Pulmonary artery endothelial cell (primary cell): Measurements from ENCODE around the gene TYW5. TPM values are rescaled to one million over a fixed set of nuclear protein-coding genes. Genes with fewer than 3 reads are reported as not detected.

Experiments used
- DNase-seq: peaks from one replicate; pipeline ENCODE4 v3.0.0-alpha.2; 2011; ENCODE audit warnings: low read depth, low spot score
- total RNA-seq: library from RNA; depleted of rRNA; stranded (reverse); fragments of >200 nt; gene quantifications from 2 replicates; pipeline ENCODE4 v1.2.3, GENCODE V29; 2014

Gene TYW5
- 4.8 and 6.8 TPM in 2 replicates for total RNA-seq

- peak; percentile 49 for DNase-seq
Observed at GRCh38 chr2:199955339-199956061, at the start of gene TYW5, which contains the start of gene MAIP1. Gene TYW5 (minus strand): TSS chr2:199955491. CDS start chr2:199955470, 21 bp downstream. Gene MAIP1 (plus strand): TSS chr2:199955582. CDS start chr2:199955799, 217 bp downstream.

- DNase-seq: no peak
Observed at GRCh38 chr2:200003444-200003843, 48.2 kb upstream of the TYW5 start.

GRCh38 chr2:200000444-200001163, 45.3 kb upstream of the TYW5 start:
- DNase-seq: no peak

- no peak for DNase-seq
Observed at GRCh38 chr2:199999166-199999565, 43.9 kb upstream of the TYW5 start.

- no peak for DNase-seq
Observed at GRCh38 chr2:199997296-199997695, 42.0 kb upstream of the TYW5 start.

- no peak for DNase-seq
Observed at GRCh38 chr2:199994896-199995295, 39.6 kb upstream of the TYW5 start.

GRCh38 chr2:199994371-199994770, 39.1 kb upstream of the TYW5 start:
- DNase-seq: no peak

GRCh38 chr2:199992296-199992695, 37.0 kb upstream of the TYW5 start:
- DNase-seq: no peak

- DNase-seq: no peak
Observed at GRCh38 chr2:199991691-199992090, 36.4 kb upstream of the TYW5 start.

- no peak for DNase-seq
Observed at GRCh38 chr2:199989822-199990221, 34.5 kb upstream of the TYW5 start.

- peak; percentile 61 for DNase-seq
Observed at GRCh38 chr2:199988151-199988550, 32.9 kb upstream of the TYW5 start.

GRCh38 chr2:199987586-199987985, 32.3 kb upstream of the TYW5 start:
- DNase-seq: no peak

GRCh38 chr2:199985625-199986207, 30.4 kb upstream of the TYW5 start:
- DNase-seq: no peak

GRCh38 chr2:199984755-199985154, 29.5 kb upstream of the TYW5 start:
- no peak for DNase-seq

GRCh38 chr2:199984159-199984558, 28.9 kb upstream of the TYW5 start:
- DNase-seq: no peak

- DNase-seq: no peak
Observed at GRCh38 chr2:199983534-199983933, 28.2 kb upstream of the TYW5 start.

- DNase-seq: no peak
Observed at GRCh38 chr2:199982126-199982843, 27.0 kb upstream of the TYW5 start.

- DNase-seq: peak; percentile 53
Observed at GRCh38 chr2:199979832-199980628, 24.7 kb upstream of the TYW5 start.

GRCh38 chr2:199979398-199979797, 24.1 kb upstream of the TYW5 start:
- no peak for DNase-seq

GRCh38 chr2:199977984-199978415, 22.7 kb upstream of the TYW5 start:
- DNase-seq: no peak
